IPS-15b (cell line): ENCODE results near the gene HOTAIR.

Experiments used
- H3K27me3 ChIP-seq: one replicate; pipeline ENCODE4 v1.6.1; 2013; ENCODE audit warnings: low read length; ENCODE audit not compliant: control insufficient read depth, insufficient read depth
- H3K36me3 ChIP-seq: one replicate; pipeline ENCODE4 v1.6.1; 2013; ENCODE audit warnings: low read length; ENCODE audit not compliant: control insufficient read depth, insufficient read depth
- H3K4me1 ChIP-seq: one replicate; pipeline ENCODE4 v1.6.1; 2013; ENCODE audit warnings: mild to moderate bottlenecking, low read length; ENCODE audit not compliant: control insufficient read depth, insufficient read depth
- H3K4me3 ChIP-seq: one replicate; pipeline ENCODE4 v1.5.1; 2013; ENCODE audit warnings: low read depth, low read length
- H3K9ac ChIP-seq: one replicate; pipeline ENCODE4 v1.6.1; 2013; ENCODE audit warnings: low read depth, mild to moderate bottlenecking, low read length
- H3K9me3 ChIP-seq: one replicate; pipeline ENCODE4 v1.6.1; 2013; ENCODE audit warnings: mild to moderate bottlenecking, low read length; ENCODE audit not compliant: control insufficient read depth, insufficient read depth

The HOTAIR gene

DNA sequence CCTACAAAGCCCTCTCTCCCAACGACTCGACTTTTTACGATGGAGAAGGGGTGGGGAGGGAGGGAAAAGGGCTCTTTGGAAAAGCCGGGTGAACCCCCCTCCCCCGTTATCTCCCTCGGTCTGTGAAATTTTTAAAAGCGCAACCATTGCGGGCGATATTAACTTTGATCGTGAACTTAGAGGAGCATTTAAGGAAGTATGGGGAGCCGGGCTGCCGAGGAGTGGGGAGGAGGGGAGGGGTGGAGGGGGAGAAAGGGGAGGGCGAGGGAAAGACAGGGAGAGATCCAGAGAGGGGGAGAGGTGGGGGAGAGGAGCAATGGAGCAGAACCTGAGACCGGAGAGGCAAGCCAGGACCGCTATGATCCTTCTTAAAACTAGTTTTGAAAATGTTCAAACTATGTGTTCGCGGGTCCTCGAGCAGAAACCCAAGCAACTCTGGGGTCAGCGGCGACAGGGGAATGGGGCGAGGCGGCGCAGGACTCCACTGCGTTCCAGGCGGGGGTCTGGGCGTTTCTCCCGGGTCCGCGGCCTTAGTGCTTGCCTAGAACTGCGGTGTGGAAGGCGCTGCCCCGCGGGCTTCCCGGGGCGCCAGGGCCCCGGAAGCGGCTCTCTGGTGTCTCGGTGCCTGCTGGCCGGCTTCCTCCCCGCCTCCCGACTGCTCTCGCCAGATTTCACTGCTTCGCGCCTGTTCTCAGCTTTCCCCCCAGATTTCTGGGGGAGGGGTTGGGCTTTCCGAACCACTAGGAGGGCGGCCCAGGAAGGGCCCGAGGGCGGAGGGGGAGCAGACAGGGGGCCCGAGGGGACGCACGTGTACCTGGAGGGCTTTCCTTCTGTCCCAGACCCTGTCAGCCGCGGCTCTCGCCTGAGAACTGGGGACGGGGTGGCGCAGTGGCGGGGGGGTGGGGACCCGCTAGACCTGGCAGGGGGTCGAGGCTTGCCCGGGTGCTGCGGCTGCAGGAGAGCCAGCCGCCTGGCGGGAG, at the start of gene HOTAIR:
HOTAIR (minus strand) TSS at position 871 of the 980 bp plus-strand sequence.
- Histone ChIP-seq H3K4me1 (no peaks in the 10 kb centered on the region), H3K9ac (no peak within 1 kb of the TSS), H3K4me3 (peak within 1 kb of the TSS; percentile 32), H3K36me3 (no peaks in the 10 kb centered on the region), H3K9me3 (no peaks in the 10 kb centered on the region), H3K27me3 (peaks cover 100% of the 10 kb centered on the region)

DNA sequence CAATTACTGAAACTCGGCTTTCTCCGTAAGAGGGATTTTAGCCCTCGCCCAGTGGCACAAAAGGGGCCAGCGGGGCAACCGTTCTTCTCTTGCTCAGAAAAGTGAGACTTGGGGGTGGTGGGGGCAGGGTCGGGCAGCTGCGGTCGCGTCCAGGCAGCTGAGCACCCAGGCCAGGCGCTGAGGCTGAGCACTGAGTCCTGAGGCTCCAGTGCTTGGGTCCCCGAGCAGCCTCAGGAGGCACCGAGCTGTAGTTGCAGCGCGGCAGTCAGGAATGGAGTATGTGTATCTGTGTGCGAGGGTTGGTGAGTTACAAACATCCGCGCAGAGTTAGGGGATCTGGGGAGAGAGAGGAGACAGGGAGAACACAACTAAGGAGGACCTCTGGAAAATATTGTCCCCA, 49.4 kb upstream of the HOTAIR start:
- Histone ChIP-seq H3K4me3 (no peak overlapping the region), H3K4me1 (no peaks in the 10 kb centered on the region), H3K27me3 (peaks cover 100% of the 10 kb centered on the region), H3K9ac (no peak overlapping the region), H3K9me3 (no peaks in the 10 kb centered on the region), H3K36me3 (no peaks in the 10 kb centered on the region)

DNA sequence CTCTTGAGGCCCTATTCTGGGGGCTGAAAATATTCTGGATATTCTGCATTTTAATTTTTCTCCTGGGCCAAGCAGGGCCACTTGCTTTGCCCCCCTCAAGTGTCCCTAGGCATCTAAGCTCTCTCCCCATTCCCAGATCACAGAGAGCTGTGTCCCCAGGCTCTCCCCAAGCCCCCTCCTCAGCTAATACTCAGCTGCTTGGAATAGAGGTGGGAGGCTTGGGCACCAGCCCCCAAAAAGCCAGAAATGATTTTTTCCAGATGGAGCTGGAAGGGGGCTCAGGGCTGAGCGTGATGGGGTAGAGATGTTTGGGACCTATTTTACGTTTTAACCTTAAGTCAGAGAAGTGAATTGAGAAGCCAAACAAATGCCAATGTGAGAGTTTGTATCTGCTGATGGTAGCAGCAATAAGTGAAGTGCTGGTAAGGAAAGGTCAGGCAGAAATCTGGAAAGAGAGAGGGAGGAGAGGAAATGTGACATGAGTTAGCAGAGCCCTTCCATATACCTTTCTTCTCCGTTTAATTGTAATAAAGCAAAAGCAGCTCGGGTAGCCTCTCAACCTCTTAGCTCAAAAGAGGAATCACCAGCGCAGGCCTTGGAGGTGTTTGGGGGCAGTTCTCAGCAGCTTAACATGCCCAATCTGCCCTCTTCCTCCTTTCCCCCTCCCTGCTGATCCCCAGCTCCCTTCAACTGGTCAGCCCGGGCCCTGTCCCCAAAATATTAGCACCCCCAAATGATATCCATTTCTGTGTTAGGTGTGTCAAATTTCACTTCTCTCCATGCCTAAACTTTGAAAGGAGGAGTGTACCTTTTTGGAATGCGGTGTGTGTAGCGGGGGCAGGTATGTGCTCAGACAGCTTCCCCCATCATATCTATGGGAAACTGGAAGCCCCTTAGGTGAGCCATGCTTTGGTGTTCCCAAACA, 48.5 kb upstream of the HOTAIR start:
- Histone ChIP-seq H3K9me3 (no peaks in the 10 kb centered on the region), H3K36me3 (no peaks in the 10 kb centered on the region), H3K27me3 (peaks cover 98% of the 10 kb centered on the region), H3K4me3 (peak overlapping the region; percentile 11), H3K9ac (no peak overlapping the region), H3K4me1 (no peaks in the 10 kb centered on the region)

DNA sequence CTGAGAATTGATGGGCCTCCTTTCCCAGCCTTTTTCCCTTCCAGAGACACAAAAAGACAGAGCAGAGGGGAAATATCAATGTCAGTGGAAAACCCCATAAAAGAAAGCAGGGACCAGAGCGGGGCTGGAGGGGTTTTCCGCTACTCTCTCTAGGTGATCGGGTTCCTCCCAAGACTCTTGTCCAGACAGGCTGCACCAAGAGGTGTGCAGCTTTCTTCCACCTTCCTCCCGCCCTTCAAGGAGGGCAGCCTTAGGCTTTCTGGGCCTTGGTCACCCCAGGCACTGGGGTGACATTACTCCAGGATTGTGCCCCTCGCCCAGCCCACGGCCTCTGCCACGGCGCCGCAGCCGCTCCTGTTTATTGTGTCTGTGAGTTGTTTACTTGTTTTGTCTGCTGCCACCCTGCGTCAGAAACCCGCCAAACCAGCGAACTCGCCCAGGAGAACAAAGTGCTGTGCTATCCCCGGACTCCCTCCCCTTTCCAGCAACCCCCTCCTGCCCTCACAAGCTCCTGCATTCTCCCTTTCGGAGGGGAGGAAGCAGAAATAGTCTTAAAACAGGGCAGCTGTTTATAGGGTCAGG, 46.8 kb upstream of the HOTAIR start:
- Histone ChIP-seq H3K9ac (no peak overlapping the region), H3K4me3 (no peak overlapping the region), H3K36me3 (no peaks in the 10 kb centered on the region), H3K4me1 (no peaks in the 10 kb centered on the region), H3K27me3 (peaks cover 96% of the 10 kb centered on the region), H3K9me3 (no peaks in the 10 kb centered on the region)

DNA sequence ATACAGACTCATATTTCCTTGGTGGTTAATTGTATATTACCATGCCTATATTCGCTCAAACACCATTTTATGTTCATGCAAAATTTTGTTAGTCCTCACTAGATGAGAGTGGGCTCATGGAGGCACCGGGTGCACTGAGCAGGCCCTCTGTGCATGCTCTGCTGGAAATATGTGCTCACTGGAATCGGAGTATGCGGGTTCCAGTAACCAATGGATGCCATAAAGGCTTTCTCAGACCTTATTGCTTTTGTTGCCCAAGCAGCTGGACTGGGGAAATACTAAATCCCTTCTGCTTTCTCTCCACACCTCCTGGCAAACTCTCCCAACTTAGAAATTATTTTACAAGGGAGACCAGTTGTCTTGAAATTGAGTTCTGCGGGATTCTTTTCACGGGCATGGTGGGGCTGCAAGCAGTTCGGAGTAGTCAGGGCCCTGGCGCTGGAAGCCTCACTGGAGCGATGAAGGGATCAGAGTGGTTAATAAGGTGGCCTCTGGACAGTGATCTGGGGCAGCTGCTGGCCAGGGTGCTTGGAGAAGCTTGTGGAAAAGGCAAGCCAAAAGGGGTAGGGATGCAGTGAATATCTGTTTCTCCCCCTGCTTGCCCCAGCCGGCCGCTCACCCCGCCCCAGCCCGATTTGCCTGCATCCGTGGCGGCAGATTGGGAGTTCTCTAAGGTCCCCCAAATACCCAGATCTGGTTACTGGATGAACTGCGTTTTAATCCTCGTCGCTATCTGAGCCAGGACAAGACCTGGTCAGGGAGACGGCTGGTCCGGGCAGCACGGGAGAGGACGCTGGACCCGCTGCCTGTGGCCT, 46.0 kb upstream of the HOTAIR start:
- no peaks in the 10 kb centered on the region for H3K36me3 ChIP-seq
- H3K9ac ChIP-seq, result no peak overlapping the region
- H3K4me1 ChIP-seq, result no peaks in the 10 kb centered on the region
- H3K4me3 ChIP-seq, result peak overlapping the region; percentile 5
- no peaks in the 10 kb centered on the region for H3K9me3 ChIP-seq
- peaks cover 96% of the 10 kb centered on the region for H3K27me3 ChIP-seq

DNA sequence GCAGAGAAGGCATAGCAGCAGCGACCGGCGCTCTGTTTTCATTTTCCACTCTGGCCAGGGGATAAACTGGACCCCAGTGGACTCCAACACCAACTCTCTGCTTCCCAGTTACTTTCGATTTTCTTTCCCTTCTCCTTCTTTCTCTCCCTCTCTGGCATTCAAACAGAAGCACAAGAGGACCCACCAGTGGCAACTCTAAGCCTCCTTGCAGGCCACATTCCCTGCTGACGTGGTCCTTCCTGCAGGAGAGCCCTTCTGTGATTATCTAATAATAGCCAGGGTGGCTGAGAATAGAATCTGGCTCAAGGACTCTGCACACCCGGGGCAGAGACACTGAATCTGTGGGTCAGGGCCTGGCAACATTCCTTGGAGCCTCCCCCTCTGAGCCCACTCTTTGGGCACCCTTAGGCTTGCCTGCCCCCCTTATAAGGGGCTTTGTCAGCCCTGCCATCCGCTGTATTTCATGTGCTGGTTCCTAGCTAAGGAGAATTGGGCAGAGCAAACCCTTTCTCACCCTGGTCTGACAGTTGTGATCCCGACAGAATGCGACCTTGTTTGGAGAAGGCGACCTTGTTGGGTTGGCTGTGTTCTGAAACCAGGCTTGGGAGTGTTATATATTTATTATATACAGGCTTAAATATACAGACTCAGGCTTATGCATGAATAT, 45.3 kb upstream of the HOTAIR start:
- Histone ChIP-seq H3K36me3 (no peaks in the 10 kb centered on the region), H3K9ac (no peak overlapping the region), H3K4me3 (peak overlapping the region; percentile 30), H3K9me3 (no peaks in the 10 kb centered on the region), H3K27me3 (peaks cover 96% of the 10 kb centered on the region), H3K4me1 (no peaks in the 10 kb centered on the region)

DNA sequence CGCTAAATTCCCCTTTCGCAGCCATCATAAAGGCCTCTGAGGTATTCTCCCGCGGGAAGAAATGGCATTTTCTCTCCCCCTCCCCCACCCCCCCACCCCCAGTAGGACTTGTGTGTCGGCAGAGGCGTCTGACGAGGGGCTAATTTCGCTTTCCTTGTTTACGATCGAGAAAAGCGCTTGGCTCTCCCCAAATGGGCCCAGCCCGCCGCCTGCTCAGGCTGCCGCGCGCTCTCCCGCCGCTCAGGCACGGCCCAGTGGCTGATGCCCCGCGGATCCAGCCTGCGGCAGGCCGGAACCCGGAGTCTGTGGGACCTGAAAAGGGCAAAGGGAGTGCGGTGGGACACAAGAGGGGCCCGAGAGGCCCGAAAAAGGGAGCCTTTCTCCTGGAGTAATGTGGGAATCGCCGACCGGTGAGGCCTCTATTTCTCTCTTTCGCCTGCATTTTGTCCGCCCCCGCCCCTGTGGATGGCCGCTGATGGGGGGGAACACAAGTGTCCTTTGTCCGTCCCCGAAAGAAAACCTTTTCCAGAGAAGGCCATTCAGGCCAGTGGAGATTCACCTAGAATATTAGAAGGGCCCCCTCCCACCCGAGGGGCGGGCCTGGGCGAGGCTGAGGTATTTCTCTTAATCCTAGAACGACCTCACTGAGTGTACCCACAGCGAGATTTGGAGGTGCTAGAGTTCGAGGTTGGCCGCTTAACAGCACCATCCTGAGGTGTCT, 44.5 kb upstream of the HOTAIR start:
- no peaks in the 10 kb centered on the region for H3K4me1 ChIP-seq
- H3K9ac ChIP-seq, result no peak overlapping the region
- H3K4me3 ChIP-seq, result peak overlapping the region; percentile 26
- no peaks in the 10 kb centered on the region for H3K36me3 ChIP-seq
- H3K9me3 ChIP-seq, result no peaks in the 10 kb centered on the region
- peaks cover 96% of the 10 kb centered on the region for H3K27me3 ChIP-seq

DNA sequence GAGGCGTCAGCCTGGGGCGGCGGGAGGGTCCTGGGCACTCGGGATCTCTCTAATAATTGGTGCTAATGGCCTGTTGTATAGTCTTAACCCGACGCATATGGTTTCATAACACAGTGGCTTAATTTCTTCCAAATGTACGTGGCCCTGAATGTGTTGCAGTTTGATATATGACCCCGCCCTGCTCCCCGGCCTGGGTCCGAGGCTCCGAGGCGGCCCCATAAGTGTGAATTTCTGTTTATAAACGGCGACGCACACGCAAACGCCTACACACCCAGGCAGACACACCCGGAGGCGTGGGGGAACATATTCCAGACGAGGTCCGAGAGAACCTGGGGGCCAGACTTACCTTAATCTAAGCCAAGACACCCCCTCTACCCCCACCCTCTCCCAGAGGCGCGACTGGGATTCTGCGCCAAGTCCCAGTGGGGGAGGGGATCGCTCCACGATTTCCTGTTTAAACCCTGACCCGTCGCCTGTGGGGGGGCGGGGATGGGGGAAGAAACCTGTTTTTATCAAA, 43.8 kb upstream of the HOTAIR start:
- Histone ChIP-seq H3K4me3 (peak overlapping the region; percentile 35), H3K9me3 (no peaks in the 10 kb centered on the region), H3K36me3 (no peaks in the 10 kb centered on the region), H3K27me3 (peaks cover 96% of the 10 kb centered on the region), H3K4me1 (no peaks in the 10 kb centered on the region), H3K9ac (no peak overlapping the region)

DNA sequence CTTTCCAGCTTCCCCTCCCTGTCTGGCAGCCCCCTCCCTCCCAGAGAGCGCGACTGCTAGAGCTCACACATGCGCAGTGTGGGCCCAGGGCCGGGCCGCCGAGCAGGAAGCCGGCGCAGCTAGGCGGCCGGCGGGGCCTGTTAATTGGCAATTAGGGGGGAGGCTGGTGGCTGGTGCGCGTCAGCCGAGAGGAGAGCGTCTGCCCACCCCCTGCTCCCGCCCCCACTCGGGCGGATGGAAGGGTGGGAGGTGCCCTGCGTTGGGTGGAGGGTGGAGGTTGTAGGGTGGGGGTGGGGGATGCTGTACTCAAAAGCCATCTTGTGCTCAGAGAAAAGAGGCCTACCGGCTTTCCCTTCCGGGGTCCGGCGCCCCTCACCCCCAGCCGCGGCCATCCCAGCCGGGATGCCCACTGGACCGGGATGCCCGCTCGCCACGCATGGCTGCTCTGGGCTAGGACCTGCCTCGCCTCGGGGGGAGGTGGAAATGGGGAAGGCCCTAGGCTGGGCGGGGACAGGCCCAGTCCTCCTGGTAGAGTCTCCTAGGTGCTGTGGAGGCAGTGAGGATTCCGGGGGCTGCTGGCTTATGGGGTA, 43.2 kb upstream of the HOTAIR start:
- Histone ChIP-seq H3K4me1 (no peaks in the 10 kb centered on the region), H3K4me3 (peak overlapping the region; percentile 35), H3K9ac (no peak overlapping the region), H3K27me3 (peaks cover 96% of the 10 kb centered on the region), H3K36me3 (no peaks in the 10 kb centered on the region), H3K9me3 (no peaks in the 10 kb centered on the region)
